ENCODE measurements around the gene PIGO. TPM values are rescaled to one million over a fixed set of nuclear protein-coding genes. Genes with fewer than 3 reads are reported as not detected.

Gene PIGO
- total and polyA plus RNA-seq, 10 of the 15 experiments (the other 5 are each of a cell fraction or from before 2014, with no cell fraction given): 8.2 to 23.3 (median 18.4) TPM

- TF ChIP-seq FOXK2 (IDR thresholded peaks at IDR 0.05) (no peak), TCF12 (IDR thresholded peaks at IDR 0.05; ENCODE audit: low read depth, low read length) (peak; percentile 56; the same call in 1 of the 2 replicates), MTA2 (IDR thresholded peaks at IDR 0.05; ENCODE audit: low read depth) (0 out of 2 replicates have a peak, but pooled peaks have one; percentile 9), BRCA1 (IDR thresholded peaks at IDR 0.05; ENCODE audit: low read depth, low read length) (no peak), NKRF (conservative IDR thresholded peaks at IDR 0.05) (peak; percentile 93), PML (IDR thresholded peaks at IDR 0.05; ENCODE audit: low read length) (peak; percentile 94), DPF2 (IDR thresholded peaks at IDR 0.05) (peak; percentile 82; the same call in 1 of the 2 replicates), E2F4 (IDR thresholded peaks at IDR 0.05; ENCODE audit: low read depth, low read length) (no peak), SPI1 (IDR thresholded peaks at IDR 0.05; ENCODE audit: borderline replicate concordance, insufficient read depth, low read depth, low read length) (peak; percentile 24; the same call in 1 of the 2 replicates), ZBTB33 (IDR thresholded peaks at IDR 0.05) (0 out of 2 replicates have a peak, but pooled peaks have one; percentile 14), TCF3 (IDR thresholded peaks at IDR 0.05; ENCODE audit: borderline replicate concordance, insufficient read depth, low read depth, low read length) (0 out of 2 replicates have a peak, but pooled peaks have one; percentile 50), GABPA (IDR thresholded peaks at IDR 0.05; ENCODE audit: low read depth) (peak; percentile 85), NFYB (IDR thresholded peaks at IDR 0.05; ENCODE audit: insufficient read depth, low read depth, low read length) (0 out of 2 replicates have a peak, but pooled peaks have one; percentile 13), JUND (IDR thresholded peaks at IDR 0.05; ENCODE audit: low read depth, low read length) (no peak), NRF1 (conservative IDR thresholded peaks at IDR 0.05; ENCODE audit: low read depth, low read length) (no peak), SRF (IDR thresholded peaks at IDR 0.05; ENCODE audit: low read depth in 2 of 2, low read length in 2 of 2) (0 out of 4 replicates have a peak, but pooled peaks of 1 of the 2 experiments have one; percentile 11), TCF7 (IDR thresholded peaks at IDR 0.05; ENCODE audit: borderline replicate concordance) (no peak), GATAD2B (conservative IDR thresholded peaks at IDR 0.05; ENCODE audit: low read depth) (peak; percentile 95), MEF2A (IDR thresholded peaks at IDR 0.05; ENCODE audit: insufficient read depth, low read depth, low read length) (no peak)
- TF ChIP-seq, protein P1, sequence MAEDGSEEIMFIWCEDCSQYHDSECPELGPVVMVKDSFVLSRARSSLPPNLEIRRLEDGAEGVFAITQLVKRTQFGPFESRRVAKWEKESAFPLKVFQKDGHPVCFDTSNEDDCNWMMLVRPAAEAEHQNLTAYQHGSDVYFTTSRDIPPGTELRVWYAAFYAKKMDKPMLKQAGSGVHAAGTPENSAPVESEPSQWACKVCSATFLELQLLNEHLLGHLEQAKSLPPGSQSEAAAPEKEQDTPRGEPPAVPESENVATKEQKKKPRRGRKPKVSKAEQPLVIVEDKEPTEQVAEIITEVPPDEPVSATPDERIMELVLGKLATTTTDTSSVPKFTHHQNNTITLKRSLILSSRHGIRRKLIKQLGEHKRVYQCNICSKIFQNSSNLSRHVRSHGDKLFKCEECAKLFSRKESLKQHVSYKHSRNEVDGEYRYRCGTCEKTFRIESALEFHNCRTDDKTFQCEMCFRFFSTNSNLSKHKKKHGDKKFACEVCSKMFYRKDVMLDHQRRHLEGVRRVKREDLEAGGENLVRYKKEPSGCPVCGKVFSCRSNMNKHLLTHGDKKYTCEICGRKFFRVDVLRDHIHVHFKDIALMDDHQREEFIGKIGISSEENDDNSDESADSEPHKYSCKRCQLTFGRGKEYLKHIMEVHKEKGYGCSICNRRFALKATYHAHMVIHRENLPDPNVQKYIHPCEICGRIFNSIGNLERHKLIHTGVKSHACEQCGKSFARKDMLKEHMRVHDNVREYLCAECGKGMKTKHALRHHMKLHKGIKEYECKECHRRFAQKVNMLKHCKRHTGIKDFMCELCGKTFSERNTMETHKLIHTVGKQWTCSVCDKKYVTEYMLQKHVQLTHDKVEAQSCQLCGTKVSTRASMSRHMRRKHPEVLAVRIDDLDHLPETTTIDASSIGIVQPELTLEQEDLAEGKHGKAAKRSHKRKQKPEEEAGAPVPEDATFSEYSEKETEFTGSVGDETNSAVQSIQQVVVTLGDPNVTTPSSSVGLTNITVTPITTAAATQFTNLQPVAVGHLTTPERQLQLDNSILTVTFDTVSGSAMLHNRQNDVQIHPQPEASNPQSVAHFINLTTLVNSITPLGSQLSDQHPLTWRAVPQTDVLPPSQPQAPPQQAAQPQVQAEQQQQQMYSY (CRISPR knock-in tag; IDR thresholded peaks at IDR 0.05): no peak
Measured at GRCh38 chr9:35096035-35096849, at the start of gene PIGO (continued).
